8988T (cell line): Measurements from ENCODE around the gene NDN.
"Not testable (repeated sequence)": the region's sequence is repeated elsewhere in the genome, so short reads cannot be mapped to it uniquely, and the experiment has no call there.

ENCODE experiments used
- DNase-seq: peaks from one replicate; pipeline ENCODE4 v3.0.0; 2011

NDN gene, protein sequence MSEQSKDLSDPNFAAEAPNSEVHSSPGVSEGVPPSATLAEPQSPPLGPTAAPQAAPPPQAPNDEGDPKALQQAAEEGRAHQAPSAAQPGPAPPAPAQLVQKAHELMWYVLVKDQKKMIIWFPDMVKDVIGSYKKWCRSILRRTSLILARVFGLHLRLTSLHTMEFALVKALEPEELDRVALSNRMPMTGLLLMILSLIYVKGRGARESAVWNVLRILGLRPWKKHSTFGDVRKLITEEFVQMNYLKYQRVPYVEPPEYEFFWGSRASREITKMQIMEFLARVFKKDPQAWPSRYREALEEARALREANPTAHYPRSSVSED

DNA sequence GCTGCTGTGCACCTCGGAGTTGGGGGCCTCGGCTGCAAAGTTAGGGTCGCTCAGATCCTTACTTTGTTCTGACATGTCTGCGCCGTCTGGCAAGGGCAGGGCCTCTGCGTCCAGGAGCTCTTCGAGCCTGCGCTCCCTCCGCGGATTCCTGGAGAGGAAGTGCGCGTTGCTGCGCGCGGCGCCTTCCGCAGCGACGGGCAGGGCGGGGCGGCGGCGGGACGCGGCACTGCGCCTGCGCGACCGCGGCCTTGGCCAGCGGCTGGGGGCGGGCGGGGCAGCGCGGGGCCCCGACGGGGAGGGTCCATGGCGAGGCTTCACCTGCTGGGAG lies at the start of gene NDN:
Gene NDN, minus strand, starts transcription at position 163 of the 328 bp plus-strand sequence. Its CDS starts 88 bp downstream, at position 75.
- DNase-seq: no peak

GRCh38 chr15:23736033-23736673 lies 49.0 kb upstream of the NDN start:
- no peak for DNase-seq

GRCh38 chr15:23734862-23735261 lies 47.8 kb upstream of the NDN start:
- DNase-seq: no peak

- DNase-seq: not testable (repeated sequence)
Observed at GRCh38 chr15:23713874-23714656, 27.0 kb upstream of the NDN start.

DNA sequence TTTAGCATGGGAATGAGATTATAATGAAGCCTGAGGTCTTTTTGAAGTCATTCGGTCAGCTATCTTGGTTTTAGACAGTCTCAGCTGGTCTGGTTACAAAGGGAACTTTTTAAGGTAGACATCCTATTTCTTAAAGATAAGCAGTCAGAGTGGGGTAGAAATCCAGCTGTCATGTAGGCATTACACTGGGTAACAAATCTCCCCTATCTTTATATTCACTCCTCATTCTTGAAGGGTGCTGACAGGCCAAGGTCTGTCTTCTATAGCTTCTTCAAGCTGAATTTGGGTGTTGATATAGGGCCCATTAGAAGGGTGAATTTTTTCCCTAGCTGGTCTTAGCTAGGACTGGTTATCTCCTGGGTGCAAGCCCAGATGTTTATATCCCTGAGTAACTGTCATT lies 21.2 kb upstream of the NDN start:
- no peak for DNase-seq

DNA sequence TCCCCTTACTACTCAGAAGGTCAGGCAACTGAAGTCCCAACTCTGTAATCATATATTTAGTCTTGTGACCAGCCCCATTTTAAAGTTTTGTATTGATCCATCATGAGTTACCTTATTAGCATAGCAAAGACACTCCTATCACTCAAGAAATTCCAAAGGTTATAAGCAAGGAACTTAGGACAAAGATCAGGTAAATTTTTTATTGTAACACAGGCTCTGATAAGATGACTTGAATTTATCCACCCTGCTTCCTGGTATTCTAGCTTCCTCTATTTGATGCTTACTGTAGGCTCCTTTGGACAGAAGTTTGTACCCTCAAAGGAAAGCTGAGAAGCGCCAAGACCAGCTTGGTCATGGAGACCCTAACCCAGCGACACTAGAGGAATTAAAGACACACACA lies 8.2 kb upstream of the NDN start:
- no peak for DNase-seq

GRCh38 chr15:23694592-23694991 lies 7.5 kb upstream of the NDN start:
- no peak for DNase-seq

DNA sequence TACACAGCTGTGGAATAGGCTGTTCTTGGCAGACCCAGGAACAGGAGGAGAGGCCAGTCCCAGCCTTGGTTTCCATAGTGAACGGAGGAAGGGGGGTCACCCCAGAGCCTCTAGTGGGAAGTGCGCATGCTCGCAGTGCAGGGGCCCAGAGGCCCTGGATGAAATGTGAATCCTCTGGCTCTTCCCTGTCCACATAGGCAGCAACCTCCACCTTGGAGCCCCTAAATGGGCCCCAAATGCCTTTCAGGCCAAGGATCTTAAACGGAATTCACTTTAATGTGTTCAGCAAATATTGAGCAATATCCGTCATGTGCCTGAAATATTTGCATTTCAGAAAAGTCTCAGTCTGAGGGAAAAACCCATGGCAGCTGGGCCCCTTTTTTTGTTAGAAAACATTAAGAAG lies 3.3 kb upstream of the NDN start:
- no peak for DNase-seq

GRCh38 chr15:23690015-23690414 lies 2.9 kb upstream of the NDN start:
- DNase-seq: no peak

DNA sequence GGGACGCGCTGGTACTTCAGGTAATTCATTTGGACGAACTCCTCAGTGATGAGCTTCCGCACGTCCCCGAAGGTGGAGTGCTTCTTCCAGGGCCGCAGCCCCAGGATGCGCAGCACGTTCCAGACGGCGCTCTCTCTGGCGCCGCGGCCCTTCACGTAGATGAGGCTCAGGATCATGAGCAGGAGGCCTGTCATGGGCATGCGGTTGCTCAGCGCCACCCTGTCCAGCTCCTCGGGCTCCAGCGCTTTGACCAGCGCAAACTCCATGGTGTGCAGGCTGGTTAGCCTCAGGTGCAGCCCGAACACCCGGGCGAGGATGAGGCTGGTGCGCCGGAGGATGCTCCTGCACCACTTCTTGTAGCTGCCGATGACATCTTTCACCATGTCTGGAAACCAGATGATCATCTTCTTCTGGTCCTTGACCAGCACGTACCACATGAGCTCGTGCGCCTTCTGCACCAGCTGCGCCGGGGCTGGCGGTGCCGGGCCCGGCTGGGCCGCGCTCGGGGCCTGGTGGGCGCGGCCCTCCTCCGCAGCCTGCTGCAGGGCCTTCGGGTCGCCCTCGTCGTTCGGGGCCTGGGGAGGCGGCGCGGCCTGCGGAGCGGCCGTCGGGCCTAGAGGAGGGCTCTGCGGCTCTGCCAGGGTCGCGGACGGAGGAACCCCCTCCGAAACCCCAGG lies 501 bp downstream of the NDN start:
- DNase-seq: no peak

DNA sequence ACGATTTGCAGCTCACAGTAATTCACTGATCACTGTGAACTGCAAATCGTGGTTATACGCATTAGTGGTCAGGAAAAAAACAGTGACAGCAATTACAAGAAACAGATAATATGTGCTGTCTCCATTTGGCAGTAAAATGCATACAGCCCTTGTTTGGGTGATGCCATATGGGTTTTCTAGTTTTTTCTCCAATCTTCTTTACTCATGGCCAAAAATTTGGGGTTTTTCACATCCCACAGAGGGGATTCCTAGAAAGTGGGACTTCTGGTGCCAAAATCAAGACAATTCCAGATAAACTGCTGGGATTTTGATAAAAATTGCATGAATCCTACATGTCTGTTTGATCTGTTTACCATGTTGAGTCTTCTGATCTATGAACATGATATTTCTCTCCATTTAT lies 15.6 kb downstream of the NDN start:
- DNase-seq: no peak

DNA sequence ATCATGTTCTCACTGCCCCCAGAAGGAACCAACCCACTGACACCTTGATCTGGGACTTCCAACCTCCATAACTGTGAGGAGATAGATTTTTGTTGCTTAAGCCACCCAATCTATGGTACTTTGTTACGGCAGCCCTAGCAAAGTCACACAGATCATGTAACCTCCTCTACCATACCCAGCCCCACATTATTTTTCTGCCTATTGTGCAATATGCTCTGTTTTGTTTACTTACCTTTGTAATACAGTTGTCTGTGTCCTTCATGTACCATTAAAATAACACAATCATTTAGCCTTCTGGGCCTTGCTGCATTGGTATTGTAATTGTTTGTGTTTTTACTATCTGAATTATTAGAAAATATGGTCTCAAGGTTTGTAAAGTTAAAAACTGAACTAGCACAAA lies 16.1 kb downstream of the NDN start:
- DNase-seq: no peak

GRCh38 chr15:23663232-23663631 lies 23.9 kb downstream of the NDN start:
- DNase-seq: no peak

GRCh38 chr15:23648920-23649515 lies 38.1 kb downstream of the NDN start:
- DNase-seq: no peak

GRCh38 chr15:23647421-23648370 lies 39.4 kb downstream of the NDN start, which contains the start of gene MAGEL2:
Gene MAGEL2, minus strand, starts transcription at chr15:23647867. Its CDS starts 125 bp downstream, at chr15:23647742.
- DNase-seq: no peak

DNA sequence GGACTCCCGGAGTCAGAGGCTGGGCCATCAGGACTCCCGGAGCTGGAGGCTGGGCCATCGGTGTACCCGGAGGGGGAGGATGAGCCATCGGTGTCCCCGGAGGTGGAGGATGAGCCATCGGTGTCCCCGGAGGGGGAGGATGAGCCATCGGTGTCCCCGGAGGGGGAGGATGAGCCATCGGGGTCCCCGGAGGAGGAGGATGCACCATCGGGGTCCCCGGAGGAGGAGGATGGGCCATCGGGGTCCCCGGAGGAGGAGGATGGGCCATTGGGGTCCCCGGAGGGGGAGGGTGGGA lies 40.2 kb downstream of the NDN start:
- DNase-seq: no peak

DNA sequence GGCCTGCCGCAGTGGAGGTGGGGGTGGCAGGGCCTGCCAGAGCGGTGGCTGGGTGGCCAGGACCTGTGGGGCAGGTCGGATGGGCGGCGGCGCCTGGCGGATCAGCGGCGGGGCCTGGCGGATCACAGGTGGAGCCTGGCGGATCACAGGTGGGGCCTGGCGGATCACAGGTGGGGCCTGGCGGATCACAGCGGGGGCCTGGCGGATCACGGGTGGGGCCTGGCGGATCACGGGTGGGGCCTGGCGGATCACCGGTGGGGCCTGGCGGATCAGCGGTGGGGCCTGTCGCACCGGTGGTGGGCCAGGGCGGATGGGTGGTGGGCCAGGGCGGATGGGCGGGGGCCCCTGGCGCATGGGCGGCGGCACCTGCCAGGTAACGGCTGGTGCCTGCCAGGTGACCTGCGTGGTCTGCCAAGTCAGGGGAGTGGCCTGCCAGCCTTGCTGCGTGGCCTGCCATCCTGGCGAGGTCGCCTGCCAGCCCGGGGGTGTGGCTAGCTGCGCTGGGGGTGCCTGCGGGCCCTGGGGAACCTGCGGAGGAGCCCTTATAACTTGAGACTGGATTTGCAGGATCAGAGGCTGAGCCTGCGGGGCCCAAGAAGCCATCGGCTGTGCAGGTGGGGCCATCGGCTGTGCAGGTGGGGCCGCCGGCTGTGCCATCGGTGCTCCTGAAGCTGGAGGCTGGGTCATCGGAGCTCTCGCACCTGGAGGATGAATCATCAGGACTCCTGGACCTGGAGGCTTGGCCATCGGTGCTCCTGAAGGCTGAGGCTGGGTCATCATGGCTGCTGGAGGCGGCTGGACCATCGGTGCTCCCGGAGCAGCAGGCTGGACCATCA lies 40.7 kb downstream of the NDN start:
- DNase-seq: no peak

DNA sequence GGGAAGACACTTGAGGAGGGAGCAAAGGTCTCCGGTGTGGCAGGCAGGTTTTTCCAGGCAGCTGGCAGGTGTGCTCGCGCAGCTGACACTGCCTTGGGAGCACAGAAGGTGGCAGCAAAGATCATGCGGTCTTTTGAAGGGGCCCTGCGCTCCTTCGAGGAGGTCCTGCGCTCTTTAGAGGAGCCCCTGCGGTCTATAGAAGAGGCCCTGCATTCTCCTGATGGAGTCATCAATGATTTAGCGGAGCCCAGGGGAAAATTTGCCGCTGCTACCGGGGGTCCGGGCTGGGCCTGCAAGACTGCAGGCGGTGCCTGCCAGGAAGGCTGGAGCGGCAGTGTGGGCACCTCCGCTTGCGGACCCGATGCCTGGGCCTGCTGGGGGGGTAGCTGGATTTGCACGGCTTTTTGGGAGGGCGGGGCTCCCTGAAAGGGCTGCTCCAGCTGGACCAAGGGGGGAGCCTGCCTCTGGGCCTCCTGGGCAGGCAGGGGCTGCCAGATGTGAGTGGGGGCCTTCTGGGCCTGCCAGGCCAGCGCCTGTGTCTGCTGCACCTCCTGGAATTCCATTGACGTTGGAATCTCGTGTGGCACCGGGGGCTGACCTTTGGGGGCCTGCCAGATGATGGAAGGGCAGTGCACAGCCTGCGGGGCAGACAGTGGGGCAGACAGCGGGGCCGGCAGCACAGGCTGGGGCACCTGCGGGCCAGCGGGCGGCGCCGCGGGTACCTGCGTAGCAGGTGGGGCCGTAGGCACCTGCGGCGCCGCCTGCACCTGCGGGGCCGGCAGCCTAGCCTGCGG lies 41.5 kb downstream of the NDN start:
- no peak for DNase-seq

- no peak for DNase-seq
Observed at GRCh38 chr15:23644829-23645228, 42.3 kb downstream of the NDN start.

GRCh38 chr15:23642413-23643044 lies 44.6 kb downstream of the NDN start:
- DNase-seq: no peak
